Measurements from ENCODE around the gene TMEM259. TPM values are rescaled to one million over a fixed set of nuclear protein-coding genes. Genes with fewer than 3 reads are reported as not detected.

The TMEM259 gene
- total RNA-seq, 6 experiments from 2014 or later, result 127 to 164 (median 149) TPM

DNA sequence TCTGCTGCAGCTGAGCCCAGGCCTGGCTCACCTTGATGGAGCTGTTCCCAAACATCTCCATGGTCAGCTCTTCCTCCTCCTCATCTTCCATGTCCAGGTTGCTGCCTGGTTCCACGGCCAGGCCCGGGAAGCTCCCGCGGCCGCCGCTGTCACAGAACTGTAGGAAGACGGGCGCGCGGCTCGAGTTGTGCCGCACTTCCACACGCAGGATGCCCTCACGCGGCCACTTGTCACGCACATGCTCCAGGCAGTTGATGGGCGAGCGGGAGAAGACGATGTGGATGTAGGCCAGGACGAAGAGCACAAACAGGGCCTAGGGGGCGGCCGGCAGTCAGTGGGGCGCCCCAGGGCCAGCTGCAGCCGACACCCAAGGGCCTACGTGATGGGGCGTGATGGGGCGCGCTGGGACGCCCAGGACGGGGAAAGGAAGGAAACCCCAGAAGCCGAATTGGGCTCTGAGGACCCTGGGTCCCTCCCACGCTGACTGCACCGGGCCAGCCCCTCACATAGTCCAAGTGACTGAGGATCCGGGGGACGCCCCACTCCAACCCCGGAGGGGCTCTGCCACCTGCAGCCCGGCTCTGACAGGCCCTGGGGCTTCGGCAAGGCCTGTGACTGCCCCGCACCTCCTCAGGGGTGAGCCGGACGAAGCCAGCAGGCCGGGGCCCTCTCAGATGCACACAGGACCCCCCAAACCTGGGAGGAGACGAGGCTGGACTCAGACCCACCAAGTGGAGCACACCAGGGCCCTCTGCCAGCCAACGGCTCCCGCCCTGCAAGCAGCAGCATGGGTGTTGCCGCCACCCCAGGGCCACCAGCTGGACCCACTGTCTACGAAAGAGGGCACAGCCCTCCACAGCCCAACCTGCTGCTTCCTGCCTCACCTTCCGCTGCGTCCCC lies 6.5 kb downstream of the TMEM259 start:
- H3K27me3 Mint-ChIP-seq (ENCODE audit: insufficient read depth), result no peaks in the 10 kb centered on the region; the same call in none of the 2 replicates
- no peaks in the 10 kb centered on the region for H3K36me3 Mint-ChIP-seq (ENCODE audit: low read depth)
- no peaks in the 10 kb centered on the region for H3K9me3 Mint-ChIP-seq
- TF ChIP-seq, protein P1, sequence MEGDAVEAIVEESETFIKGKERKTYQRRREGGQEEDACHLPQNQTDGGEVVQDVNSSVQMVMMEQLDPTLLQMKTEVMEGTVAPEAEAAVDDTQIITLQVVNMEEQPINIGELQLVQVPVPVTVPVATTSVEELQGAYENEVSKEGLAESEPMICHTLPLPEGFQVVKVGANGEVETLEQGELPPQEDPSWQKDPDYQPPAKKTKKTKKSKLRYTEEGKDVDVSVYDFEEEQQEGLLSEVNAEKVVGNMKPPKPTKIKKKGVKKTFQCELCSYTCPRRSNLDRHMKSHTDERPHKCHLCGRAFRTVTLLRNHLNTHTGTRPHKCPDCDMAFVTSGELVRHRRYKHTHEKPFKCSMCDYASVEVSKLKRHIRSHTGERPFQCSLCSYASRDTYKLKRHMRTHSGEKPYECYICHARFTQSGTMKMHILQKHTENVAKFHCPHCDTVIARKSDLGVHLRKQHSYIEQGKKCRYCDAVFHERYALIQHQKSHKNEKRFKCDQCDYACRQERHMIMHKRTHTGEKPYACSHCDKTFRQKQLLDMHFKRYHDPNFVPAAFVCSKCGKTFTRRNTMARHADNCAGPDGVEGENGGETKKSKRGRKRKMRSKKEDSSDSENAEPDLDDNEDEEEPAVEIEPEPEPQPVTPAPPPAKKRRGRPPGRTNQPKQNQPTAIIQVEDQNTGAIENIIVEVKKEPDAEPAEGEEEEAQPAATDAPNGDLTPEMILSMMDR (IDR thresholded peaks at IDR 0.05), result no peak
- H3K4me1 Mint-ChIP-seq (ENCODE audit: low read depth), result peaks cover 33% of the 10 kb centered on the region
- H3K27ac Mint-ChIP-seq, result no peak overlapping the region; the same call in 1 of the 2 replicates
- DNase-seq, result no peak
- no peak overlapping the region for H3K4me3 Mint-ChIP-seq

- no peak overlapping the region for H3K4me3 Mint-ChIP-seq
Measured at GRCh38 chr19:1013218-1013617, 7.7 kb downstream of the TMEM259 start.

GRCh38 chr19:1012334-1012733 lies 8.6 kb downstream of the TMEM259 start:
- Mint-ChIP-seq H3K9me3 (no peaks in the 10 kb centered on the region), H3K36me3 (ENCODE audit: low read depth) (no peaks in the 10 kb centered on the region), H3K4me3 (no peak overlapping the region), H3K27me3 (ENCODE audit: insufficient read depth) (no peaks in the 10 kb centered on the region; the same call in none of the 2 replicates), H3K4me1 (ENCODE audit: low read depth) (peaks cover 17% of the 10 kb centered on the region), H3K27ac (no peak overlapping the region)
- no peak for DNase-seq
- TF ChIP-seq, protein P1 (IDR thresholded peaks at IDR 0.05), result no peak

More at GRCh38 chr19:1013218-1013617, 7.7 kb downstream of the TMEM259 start:
- H3K9me3 Mint-ChIP-seq, result no peaks in the 10 kb centered on the region
- DNase-seq, result no peak
- H3K4me1 Mint-ChIP-seq (ENCODE audit: low read depth), result peaks cover 26% of the 10 kb centered on the region
- H3K36me3 Mint-ChIP-seq (ENCODE audit: low read depth), result no peaks in the 10 kb centered on the region
- TF ChIP-seq, protein P1 (IDR thresholded peaks at IDR 0.05), result no peak
- no peak overlapping the region for H3K27ac Mint-ChIP-seq
- H3K27me3 Mint-ChIP-seq (ENCODE audit: insufficient read depth), result no peaks in the 10 kb centered on the region; the same call in none of the 2 replicates

- no peak for DNase-seq
- no peaks in the 10 kb centered on the region for H3K9me3 Mint-ChIP-seq
- no peaks in the 10 kb centered on the region for H3K36me3 Mint-ChIP-seq (ENCODE audit: low read depth)
- H3K4me3 Mint-ChIP-seq, result no peak overlapping the region
- H3K4me1 Mint-ChIP-seq (ENCODE audit: low read depth), result peaks cover 13% of the 10 kb centered on the region
- H3K27me3 Mint-ChIP-seq (ENCODE audit: insufficient read depth), result peaks cover 2% of the 10 kb centered on the region
- TF ChIP-seq, protein P1 (IDR thresholded peaks at IDR 0.05), result no peak
- no peak overlapping the region for H3K27ac Mint-ChIP-seq
Measured at GRCh38 chr19:1011831-1012333, 9.0 kb downstream of the TMEM259 start.

GRCh38 chr19:1010586-1011510 lies 10.1 kb downstream of the TMEM259 start:
- no peak overlapping the region for H3K27ac Mint-ChIP-seq
- TF ChIP-seq, protein P1 (IDR thresholded peaks at IDR 0.05), result no peak
- H3K4me3 Mint-ChIP-seq, result no peak overlapping the region
- peaks cover 5% of the 10 kb centered on the region; the same call in 1 of the 2 replicates for H3K4me1 Mint-ChIP-seq (ENCODE audit: low read depth)
- peaks cover 2% of the 10 kb centered on the region for H3K27me3 Mint-ChIP-seq (ENCODE audit: insufficient read depth)
- H3K9me3 Mint-ChIP-seq, result no peaks in the 10 kb centered on the region
- DNase-seq, result no peak
- no peaks in the 10 kb centered on the region for H3K36me3 Mint-ChIP-seq (ENCODE audit: low read depth)
